ENCODE results near the gene RXRA.

Gene RXRA

DNA sequence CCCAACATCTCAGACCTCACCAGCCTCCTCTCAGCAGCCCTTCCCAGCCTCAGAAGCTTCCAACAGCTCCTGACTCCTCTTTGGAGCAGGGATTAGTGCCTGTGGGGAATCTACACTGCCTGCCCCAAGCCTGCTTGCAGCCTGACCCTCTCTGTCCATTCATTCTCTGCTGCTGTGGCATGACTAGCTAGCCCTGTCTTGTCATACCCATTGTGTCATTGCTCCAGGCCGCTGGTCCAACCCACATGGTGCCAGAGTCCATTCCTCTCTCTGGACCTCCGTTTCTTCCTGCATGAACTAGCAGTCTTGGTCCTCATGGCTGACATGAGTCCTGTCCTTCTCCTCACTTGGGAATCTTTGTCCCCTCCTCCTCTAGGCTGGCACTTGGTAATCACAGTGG, 12.8 kb upstream of the RXRA start:
- no peak for FAIRE-seq

DNA sequence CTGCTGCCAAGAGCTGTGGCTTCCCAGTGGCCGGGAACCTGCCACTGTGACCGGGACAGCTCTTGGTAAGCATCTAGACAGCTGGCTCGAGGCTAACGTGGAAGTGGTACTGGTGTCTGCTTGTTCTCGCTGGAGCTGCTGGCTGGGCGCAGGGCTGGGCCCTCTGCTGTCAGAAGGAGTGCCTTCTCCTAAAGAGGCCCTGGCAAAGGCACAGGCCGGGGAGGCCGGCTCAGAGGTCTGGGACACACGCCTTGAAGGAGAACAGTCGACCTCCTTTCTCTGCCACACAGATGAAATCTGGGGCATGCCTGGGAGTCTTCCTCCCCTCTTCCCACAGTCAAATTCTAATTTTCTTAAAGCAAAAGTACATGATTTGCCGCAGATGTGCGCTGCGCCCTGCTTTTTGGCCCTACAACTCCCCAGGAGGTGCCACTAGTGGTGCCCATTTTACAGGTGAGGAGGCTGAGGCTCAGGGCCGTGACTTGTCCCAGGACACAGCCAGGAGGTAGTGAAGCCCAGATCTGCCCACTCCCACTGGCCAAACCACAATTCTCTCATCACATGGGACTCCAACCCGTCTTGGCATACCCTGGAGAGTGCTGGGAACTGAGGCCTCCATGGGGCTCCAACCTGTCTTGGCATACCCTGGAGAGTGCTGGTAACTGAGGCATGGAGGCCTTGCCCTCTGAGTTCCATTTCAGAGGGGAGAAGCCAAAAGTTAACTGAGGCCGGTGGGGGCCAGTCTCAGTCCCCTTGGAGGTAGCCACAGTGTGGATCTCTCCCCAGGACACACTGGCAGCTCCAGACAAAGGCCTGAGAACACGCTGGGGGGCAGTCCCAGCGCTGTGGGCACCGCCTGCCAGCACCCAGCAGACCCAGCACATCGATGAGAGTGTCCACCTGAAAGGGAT, 12.0 kb upstream of the RXRA start:
- FAIRE-seq = no peak

GRCh38 chr9:134314950-134315715, 11.1 kb upstream of the RXRA start:
- no peak for FAIRE-seq

DNA sequence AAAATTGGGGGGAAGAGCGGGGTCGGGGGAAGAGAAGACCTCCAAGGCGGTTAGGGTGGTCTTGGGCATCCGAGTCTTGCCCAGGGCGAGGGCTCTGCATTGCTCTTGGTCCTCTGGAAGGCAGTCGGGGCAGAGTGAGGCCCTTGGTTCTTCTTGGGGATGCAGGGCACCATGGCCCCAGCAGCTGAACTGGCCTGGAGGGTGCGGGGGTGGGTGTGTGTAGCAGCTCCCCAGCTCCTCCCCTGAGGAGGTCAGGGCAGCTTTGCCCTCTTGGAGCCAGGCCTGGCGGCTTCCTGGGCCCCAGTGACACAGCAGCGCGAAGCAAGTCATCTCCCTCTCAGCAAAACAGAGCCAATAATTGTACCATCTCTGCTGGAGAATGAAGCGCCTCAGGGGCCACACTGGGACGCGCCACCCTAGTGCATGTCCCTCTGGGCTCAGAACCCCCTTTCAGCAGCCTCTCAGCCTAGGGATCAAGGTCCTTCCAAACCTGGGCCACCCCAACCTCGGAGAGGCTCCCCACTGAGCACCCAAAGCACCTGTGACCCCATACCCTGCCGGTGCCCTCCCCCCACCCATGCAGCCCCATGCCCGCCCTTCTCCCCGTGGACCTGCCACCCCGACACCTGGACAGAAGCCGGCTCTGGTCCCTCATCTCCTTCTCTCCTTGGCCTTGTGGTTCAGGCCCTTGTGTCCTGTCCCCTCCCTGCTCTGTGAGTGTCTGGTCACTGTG, 10.4 kb upstream of the RXRA start:
- no peak for FAIRE-seq

GRCh38 chr9:134316449-134317160, 9.7 kb upstream of the RXRA start:
- FAIRE-seq = no peak

DNA sequence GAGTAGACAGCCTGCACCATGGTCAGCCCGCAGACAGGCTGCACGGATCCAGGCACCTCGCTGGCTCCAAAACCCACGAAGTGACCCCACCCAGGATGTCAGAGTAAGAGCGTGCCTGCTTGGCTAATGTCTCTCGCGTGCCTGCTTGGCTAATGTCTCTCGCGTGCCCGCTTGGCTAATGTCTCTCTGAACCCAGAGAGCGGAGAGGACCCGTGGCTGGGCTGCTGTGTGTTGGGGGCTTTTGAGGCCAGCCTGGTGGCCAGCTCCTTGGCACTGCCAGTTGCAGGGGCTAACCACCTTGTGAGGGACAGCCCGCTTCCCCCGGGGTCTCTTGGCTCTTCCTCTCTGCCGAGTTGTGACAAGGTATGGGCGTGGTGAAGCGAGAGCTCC, 8.9 kb upstream of the RXRA start:
- no peak for FAIRE-seq

- FAIRE-seq = no peak
Observed at GRCh38 chr9:134317790-134318414, 8.4 kb upstream of the RXRA start.

- FAIRE-seq = no peak
Observed at GRCh38 chr9:134318481-134318891, 7.8 kb upstream of the RXRA start.

GRCh38 chr9:134318941-134319305, 7.3 kb upstream of the RXRA start:
- no peak for FAIRE-seq

- no peak for FAIRE-seq
Observed at GRCh38 chr9:134319306-134320125, 6.7 kb upstream of the RXRA start.

GRCh38 chr9:134320126-134320867, 6.0 kb upstream of the RXRA start:
- no peak for FAIRE-seq

DNA sequence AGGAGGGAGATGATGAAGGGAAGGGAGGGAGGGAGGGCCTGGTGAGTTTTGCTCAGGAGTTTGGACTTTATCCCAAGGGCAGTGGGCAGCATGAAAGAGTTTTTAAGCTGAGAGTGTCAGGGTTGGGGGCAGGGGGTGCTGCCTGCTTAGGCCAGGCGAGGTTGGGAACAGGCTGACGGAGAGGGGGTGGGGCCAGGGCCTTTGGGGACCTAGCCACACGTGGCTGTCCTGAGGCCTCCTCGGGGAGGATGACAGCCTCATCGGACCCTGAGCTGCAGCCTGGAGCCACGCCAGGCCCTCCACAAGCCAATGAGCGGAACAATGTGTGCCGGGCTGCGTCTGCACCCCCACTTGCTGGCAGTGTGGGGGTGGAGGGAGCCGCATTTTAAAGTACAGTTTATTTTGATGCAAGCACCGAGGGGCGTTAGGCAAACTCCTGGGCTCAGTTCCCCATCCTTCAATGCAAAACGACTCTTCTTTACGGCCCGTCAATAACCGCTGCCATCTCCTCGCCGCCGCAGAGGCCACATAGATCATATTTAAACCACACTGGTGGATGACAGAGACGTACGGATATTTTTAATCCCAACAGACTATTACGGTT, 5.3 kb upstream of the RXRA start:
- FAIRE-seq = no peak

- no peak for FAIRE-seq
Observed at GRCh38 chr9:134321531-134321930, 4.7 kb upstream of the RXRA start.

DNA sequence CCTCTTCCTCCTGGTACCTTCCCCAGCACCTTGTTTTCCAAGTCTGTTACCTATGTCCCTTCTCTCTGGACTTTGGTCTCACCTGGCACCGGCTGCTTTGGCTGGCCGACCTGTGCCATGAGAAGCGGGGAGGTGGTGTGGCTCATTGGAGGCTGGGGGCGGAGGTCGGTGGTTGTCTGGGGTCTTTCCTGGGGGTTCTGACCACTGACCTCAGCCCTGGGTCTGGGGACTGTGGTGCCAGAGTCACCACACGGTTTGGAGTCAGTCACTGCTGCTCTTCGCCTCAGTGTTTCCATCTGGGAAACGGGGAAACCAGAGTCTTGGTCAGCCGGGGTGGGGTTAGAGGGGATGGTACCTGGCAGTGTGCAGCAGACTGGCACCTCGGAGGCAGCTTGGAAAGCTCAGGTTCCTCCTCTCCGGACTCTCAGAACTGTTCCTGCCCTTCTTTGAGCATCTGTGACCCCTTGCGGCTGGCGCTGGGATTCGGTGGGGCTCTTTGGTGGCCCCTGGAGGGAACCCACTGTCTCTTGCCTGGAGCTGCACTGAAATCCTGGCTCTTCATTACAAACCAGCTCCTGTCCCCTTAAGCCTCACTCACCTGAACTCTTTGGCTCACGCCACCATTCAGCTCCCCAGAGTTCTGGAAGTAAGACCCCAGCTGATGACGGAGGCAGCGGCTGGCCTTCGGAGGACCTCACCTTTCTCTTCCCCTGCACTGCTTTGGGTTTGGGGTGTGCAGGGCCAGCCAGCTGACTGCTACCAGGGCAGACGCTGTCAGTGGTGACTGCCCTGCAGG, 4.1 kb upstream of the RXRA start:
- no peak for FAIRE-seq

DNA sequence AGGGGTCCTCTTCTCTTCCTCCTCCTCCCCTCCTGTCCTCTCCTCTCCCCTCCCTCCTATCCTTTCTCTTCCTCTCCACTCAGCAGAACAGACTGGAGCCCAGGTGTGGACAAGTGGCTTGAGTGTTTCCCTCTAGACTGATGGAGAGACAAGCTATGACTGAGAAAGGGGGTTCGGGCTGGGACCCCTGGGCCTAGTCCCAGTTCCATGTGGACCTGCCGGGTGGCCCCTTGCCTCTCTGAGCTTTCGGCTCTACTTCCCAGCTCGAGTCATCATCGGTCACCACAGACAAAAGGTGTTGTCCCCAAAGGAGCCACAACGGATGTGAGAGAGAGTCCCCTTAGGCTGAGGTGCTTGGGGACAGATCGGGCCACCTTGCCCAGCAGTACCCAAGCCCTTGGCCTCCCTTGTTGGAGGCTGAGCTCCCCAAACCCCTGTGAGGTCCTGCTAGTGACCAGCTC, 3.4 kb upstream of the RXRA start:
- no peak for FAIRE-seq

DNA sequence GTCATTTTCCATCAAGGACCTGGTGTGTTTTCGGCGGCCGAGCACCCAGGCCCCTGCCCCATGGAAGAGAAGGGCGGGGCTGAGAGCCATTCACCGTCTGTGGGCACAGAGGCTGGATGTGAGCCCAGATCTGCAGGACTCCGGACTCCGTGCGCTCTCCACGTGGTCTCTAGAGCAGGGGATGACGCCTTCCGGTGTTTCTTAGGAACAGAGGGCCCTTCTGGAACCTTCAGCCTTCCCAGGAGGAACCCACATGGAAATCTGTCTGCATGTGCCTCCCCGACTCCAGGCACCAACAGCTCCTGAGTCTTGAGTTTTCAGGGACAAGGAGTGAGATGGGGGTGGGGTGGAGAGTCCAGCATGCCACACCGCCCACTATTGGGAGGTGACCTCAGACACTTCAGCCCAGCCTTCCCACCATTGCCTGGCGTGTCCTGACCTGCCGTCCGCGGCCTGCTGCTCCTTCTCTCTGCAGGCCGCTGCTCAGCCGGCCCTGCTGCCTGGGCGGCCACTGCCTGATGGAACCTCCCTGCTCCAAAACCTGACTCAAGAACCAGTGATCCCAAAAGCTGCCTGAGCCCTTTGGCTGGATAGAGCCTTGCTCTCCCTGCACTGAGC, 2.4 kb upstream of the RXRA start:
- FAIRE-seq = no peak

- FAIRE-seq = no peak
Observed at GRCh38 chr9:134324359-134325095, 1.7 kb upstream of the RXRA start.
